Esophagus muscularis mucosa (tissue), 3 donors: Measurements from ENCODE around the gene PRDX3.

Experiments used
- CTCF ChIP-seq, 3 experiments: fragments of 200-600 bp in 2 of 3; fragments of 450-650 bp in 1 of 3; sonication (generic) in 2 of 3; IDR thresholded peaks; one replicate each; pipeline ENCODE4 v1.5.1; 2017 to 2019; ENCODE audit warnings: antibody characterized with exemption in 3 of 3, mild to moderate bottlenecking in 2 of 3, moderate library complexity in 1 of 3
- POLR2AphosphoS5 ChIP-seq, 2 donors: sonication (generic); formaldehyde crosslinking; IDR thresholded peaks; one replicate each; pipeline ENCODE4 v1.6.1; 2017; ENCODE audit warnings: antibody characterized with exemption in 2 of 2

GRCh38 chr10:119201233-119201632, 22.6 kb upstream of the PRDX3 start:
- TF ChIP-seq CTCF (IDR thresholded peaks at IDR 0.05) (no peak), POLR2AphosphoS5 (IDR thresholded peaks at IDR 0.05) (no peak)
